GM12878 (cell line): ENCODE measurements around the gene MSLN.

ENCODE experiments used
- CHD2 ChIP-seq: IDR thresholded peaks from 2 replicates; pipeline ENCODE4 v1.6.1; 2011; ENCODE audit warnings: low read depth, low read length, improper control_type of control experiment, borderline replicate concordance
- FOXK2 ChIP-seq: fragments of 450-650 bp; IDR thresholded peaks from 2 replicates; pipeline ENCODE4 v1.6.1; 2017; ENCODE audit warnings: mild to moderate bottlenecking, moderate library complexity
- GABPA ChIP-seq: IDR thresholded peaks from 2 replicates; pipeline ENCODE4 v1.6.1; 2014; ENCODE audit warnings: antibody characterized with exemption, low read depth, mild to moderate bottlenecking, inconsistent platforms
- HDGF ChIP-seq: fragments of 450-650 bp; IDR thresholded peaks from 2 replicates; pipeline ENCODE4 v1.6.1; 2016; ENCODE audit warnings: antibody characterized with exemption
- PBX3 ChIP-seq: IDR thresholded peaks from 2 replicates; pipeline ENCODE4 v1.6.1; 2011; ENCODE audit warnings: mild to moderate bottlenecking, low read depth, low read length, moderate library complexity; ENCODE audit not compliant: insufficient replicate concordance
- POLR2A ChIP-seq: IDR thresholded peaks from 2 replicates; pipeline ENCODE4 v1.6.1; 2011; ENCODE audit warnings: low read depth, mild to moderate bottlenecking, low read length
- SMAD1 ChIP-seq: fragments of 450-650 bp; IDR thresholded peaks from 2 replicates; pipeline ENCODE4 v1.6.1; 2018; ENCODE audit warnings: mild to moderate bottlenecking, low read depth; ENCODE audit not compliant: partially characterized antibody
- ZBTB33 ChIP-seq: fragments of 450-650 bp; IDR thresholded peaks from 2 replicates; pipeline ENCODE4 v1.6.1; 2017; ENCODE audit warnings: mild to moderate bottlenecking
- TF ChIP-seq, protein P1 (sequence below), 3 experiments: IDR thresholded peaks in 2 of 3; conservative IDR thresholded peaks in 1 of 3; 2 replicates each; pipeline ENCODE4 v1.5.1; 2011; ENCODE audit warnings: low read depth in 3 of 3, low read length in 3 of 3, mild to moderate bottlenecking in 3 of 3, control low read depth in 2 of 3, moderate library complexity in 2 of 3, inconsistent platforms in 1 of 3, mixed read lengths in 1 of 3; ENCODE audit not compliant: control insufficient read depth in 2 of 3, insufficient read depth in 1 of 3; ENCODE audit errors: extremely low read depth in 1 of 3
- TF ChIP-seq, protein P2 (sequence below): IDR thresholded peaks from 2 replicates; pipeline ENCODE4 v1.6.1; 2012; ENCODE audit warnings: mild to moderate bottlenecking, low read depth, low read length
- TF ChIP-seq, protein P3 (sequence below): fragments of 450-650 bp; IDR thresholded peaks from 2 replicates; pipeline ENCODE4 v1.6.1; 2017; ENCODE audit warnings: low read depth, mild to moderate bottlenecking, moderate library complexity
- TF ChIP-seq, protein P4 (sequence below): IDR thresholded peaks from 2 replicates; pipeline ENCODE4 v1.6.1; 2012; ENCODE audit warnings: low read length, inconsistent platforms

- TF ChIP-seq GABPA, result no peak
- no peak for TF ChIP-seq HDGF
- TF ChIP-seq, protein P1, sequence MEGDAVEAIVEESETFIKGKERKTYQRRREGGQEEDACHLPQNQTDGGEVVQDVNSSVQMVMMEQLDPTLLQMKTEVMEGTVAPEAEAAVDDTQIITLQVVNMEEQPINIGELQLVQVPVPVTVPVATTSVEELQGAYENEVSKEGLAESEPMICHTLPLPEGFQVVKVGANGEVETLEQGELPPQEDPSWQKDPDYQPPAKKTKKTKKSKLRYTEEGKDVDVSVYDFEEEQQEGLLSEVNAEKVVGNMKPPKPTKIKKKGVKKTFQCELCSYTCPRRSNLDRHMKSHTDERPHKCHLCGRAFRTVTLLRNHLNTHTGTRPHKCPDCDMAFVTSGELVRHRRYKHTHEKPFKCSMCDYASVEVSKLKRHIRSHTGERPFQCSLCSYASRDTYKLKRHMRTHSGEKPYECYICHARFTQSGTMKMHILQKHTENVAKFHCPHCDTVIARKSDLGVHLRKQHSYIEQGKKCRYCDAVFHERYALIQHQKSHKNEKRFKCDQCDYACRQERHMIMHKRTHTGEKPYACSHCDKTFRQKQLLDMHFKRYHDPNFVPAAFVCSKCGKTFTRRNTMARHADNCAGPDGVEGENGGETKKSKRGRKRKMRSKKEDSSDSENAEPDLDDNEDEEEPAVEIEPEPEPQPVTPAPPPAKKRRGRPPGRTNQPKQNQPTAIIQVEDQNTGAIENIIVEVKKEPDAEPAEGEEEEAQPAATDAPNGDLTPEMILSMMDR (IDR thresholded peaks at IDR 0.05 in 2 of 3, conservative IDR thresholded peaks at IDR 0.05 in 1 of 3; ENCODE audit: control insufficient read depth in 2 of 3, extremely low read depth in 1 of 3, insufficient read depth in 1 of 3, low read depth in 3 of 3, low read length in 3 of 3), result no peak
- TF ChIP-seq POLR2A, result no peak
- no peak for TF ChIP-seq ZBTB33
- TF ChIP-seq CHD2, result no peak
- TF ChIP-seq, protein P2, sequence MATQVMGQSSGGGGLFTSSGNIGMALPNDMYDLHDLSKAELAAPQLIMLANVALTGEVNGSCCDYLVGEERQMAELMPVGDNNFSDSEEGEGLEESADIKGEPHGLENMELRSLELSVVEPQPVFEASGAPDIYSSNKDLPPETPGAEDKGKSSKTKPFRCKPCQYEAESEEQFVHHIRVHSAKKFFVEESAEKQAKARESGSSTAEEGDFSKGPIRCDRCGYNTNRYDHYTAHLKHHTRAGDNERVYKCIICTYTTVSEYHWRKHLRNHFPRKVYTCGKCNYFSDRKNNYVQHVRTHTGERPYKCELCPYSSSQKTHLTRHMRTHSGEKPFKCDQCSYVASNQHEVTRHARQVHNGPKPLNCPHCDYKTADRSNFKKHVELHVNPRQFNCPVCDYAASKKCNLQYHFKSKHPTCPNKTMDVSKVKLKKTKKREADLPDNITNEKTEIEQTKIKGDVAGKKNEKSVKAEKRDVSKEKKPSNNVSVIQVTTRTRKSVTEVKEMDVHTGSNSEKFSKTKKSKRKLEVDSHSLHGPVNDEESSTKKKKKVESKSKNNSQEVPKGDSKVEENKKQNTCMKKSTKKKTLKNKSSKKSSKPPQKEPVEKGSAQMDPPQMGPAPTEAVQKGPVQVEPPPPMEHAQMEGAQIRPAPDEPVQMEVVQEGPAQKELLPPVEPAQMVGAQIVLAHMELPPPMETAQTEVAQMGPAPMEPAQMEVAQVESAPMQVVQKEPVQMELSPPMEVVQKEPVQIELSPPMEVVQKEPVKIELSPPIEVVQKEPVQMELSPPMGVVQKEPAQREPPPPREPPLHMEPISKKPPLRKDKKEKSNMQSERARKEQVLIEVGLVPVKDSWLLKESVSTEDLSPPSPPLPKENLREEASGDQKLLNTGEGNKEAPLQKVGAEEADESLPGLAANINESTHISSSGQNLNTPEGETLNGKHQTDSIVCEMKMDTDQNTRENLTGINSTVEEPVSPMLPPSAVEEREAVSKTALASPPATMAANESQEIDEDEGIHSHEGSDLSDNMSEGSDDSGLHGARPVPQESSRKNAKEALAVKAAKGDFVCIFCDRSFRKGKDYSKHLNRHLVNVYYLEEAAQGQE, result no peak
- TF ChIP-seq, protein P3, sequence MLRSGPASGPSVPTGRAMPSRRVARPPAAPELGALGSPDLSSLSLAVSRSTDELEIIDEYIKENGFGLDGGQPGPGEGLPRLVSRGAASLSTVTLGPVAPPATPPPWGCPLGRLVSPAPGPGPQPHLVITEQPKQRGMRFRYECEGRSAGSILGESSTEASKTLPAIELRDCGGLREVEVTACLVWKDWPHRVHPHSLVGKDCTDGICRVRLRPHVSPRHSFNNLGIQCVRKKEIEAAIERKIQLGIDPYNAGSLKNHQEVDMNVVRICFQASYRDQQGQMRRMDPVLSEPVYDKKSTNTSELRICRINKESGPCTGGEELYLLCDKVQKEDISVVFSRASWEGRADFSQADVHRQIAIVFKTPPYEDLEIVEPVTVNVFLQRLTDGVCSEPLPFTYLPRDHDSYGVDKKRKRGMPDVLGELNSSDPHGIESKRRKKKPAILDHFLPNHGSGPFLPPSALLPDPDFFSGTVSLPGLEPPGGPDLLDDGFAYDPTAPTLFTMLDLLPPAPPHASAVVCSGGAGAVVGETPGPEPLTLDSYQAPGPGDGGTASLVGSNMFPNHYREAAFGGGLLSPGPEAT, result no peak
- TF ChIP-seq, protein P4, sequence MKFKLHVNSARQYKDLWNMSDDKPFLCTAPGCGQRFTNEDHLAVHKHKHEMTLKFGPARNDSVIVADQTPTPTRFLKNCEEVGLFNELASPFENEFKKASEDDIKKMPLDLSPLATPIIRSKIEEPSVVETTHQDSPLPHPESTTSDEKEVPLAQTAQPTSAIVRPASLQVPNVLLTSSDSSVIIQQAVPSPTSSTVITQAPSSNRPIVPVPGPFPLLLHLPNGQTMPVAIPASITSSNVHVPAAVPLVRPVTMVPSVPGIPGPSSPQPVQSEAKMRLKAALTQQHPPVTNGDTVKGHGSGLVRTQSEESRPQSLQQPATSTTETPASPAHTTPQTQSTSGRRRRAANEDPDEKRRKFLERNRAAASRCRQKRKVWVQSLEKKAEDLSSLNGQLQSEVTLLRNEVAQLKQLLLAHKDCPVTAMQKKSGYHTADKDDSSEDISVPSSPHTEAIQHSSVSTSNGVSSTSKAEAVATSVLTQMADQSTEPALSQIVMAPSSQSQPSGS, result no peak
- no peak for TF ChIP-seq PBX3
- TF ChIP-seq SMAD1, result no peak
- TF ChIP-seq FOXK2, result no peak
These were observed 55.3 kb downstream of the MSLN start for GRCh38 chr16:815861-816260.
